Adipocyte (in vitro differentiated cells): ENCODE results near the gene TKT.

ENCODE experiments used
- DNase-seq: peaks from one replicate; pipeline ENCODE4 v3.0.0-alpha.2; 2015; ENCODE audit warnings: low read depth
- H3K27me3 ChIP-seq: replicated peaks from 2 replicates; pipeline ENCODE4 v1.7.0; 2013; ENCODE audit warnings: mild to moderate bottlenecking, low read length, moderate library complexity; ENCODE audit not compliant: control insufficient read depth, insufficient read depth
- H3K36me3 ChIP-seq: 2 replicates; pipeline ENCODE4 v1.7.0; 2013; ENCODE audit warnings: low read length, mild to moderate bottlenecking, moderate library complexity; ENCODE audit not compliant: control insufficient read depth, insufficient read depth, severe bottlenecking
- H3K4me1 ChIP-seq: 2 replicates; pipeline ENCODE4 v1.7.0; 2013; ENCODE audit warnings: mild to moderate bottlenecking, low read length, moderate library complexity; ENCODE audit not compliant: control insufficient read depth, insufficient read depth
- H3K4me3 ChIP-seq: 2 replicates; pipeline ENCODE4 v1.7.0; 2013; ENCODE audit warnings: mild to moderate bottlenecking, low read length, moderate library complexity
- H3K9ac ChIP-seq: 2 replicates; pipeline ENCODE4 v1.7.0; 2013; ENCODE audit warnings: mild to moderate bottlenecking, low read length, moderate library complexity
- H3K9me3 ChIP-seq: 2 replicates; pipeline ENCODE4 v1.7.0; 2013; ENCODE audit warnings: mild to moderate bottlenecking, low read length, moderate library complexity; ENCODE audit not compliant: control insufficient read depth

The TKT gene

DNA sequence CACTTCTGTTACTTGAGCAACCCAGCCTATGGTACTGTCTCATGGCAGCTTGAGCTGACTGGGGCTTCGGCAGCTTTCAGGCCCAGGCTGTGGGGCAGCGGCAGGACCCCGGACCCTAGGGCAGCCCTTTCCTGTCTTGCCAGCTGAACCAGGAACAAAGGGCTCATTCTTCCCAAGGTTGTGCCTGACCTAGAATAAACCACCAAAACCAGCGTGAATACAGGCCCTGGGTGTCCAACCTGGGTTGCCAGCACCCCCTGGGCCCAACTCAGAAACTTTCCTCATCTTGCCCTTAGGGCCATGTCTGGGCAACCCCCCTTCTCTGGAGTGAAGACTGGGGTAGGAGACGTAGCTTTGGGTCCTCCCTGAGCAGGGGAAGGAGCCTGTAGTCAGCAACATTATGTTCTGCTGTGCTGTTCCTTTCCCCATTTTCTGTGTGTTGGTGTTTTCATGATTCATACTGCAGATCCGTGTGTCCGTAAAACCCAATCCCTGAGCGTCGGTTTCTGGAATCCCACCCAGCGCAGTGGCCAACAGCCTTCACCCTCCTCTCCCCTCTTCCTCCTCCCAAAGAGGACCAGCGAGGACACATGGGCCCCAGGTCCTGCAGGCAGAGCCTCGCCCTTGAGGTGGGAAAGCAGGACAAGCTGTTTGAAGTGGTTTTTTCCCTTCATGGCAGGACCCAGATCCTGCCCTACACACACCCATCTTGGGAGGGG lies 33.5 kb downstream of the TKT start:
- H3K27me3 ChIP-seq: no peaks in the 10 kb centered on the region
- peaks cover 55% of the 10 kb centered on the region for H3K36me3 ChIP-seq
- H3K9ac ChIP-seq: no peak overlapping the region
- H3K9me3 ChIP-seq: no peaks in the 10 kb centered on the region
- DNase-seq: no peak
- H3K4me3 ChIP-seq: no peak overlapping the region
- H3K4me1 ChIP-seq: no peaks in the 10 kb centered on the region

DNA sequence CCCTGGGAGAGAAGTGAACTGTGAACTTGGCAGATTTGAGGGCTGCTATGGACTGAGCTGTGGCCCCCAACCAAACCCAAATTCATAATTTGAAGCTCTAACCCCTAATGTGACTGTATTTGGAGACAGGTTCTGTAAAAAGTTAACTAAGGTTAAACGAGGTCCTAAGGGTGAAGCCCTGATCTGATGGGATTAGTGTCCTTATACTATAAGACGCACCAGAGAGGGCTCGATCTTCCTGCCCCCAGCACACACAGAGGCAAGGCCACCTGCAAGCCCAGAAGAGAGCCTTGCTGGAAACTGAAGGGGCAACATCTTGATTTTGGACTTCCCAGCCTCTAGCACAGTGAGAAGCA lies 34.0 kb downstream of the TKT start:
- Histone ChIP-seq H3K4me1 (no peaks in the 10 kb centered on the region), H3K9ac (no peak overlapping the region), H3K36me3 (peaks cover 50% of the 10 kb centered on the region), H3K4me3 (no peak overlapping the region), H3K27me3 (no peaks in the 10 kb centered on the region), H3K9me3 (no peaks in the 10 kb centered on the region)
- DNase-seq: no peak

DNA sequence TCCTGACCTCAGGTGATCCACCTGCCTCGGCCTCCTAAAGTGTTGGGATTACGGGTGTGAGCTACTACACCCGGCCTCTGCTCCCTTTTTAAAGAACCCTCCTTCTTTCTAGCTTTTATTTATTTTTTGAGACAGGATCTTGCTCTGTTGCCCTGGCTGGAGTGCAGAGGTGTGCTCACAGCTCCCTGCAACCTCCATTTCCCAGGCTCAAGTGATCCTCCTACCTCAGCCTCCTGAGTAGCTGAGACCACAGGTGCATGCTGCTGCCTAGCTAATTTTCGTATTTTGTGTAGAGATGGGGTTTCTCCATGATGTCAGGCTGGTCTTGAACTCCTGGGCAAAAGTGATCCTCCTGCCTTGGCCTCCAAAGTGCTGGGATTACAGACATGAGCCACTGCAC lies 34.5 kb downstream of the TKT start:
- H3K4me3 ChIP-seq: no peak overlapping the region
- H3K27me3 ChIP-seq: no peaks in the 10 kb centered on the region
- H3K9ac ChIP-seq: no peak overlapping the region
- H3K4me1 ChIP-seq: no peaks in the 10 kb centered on the region
- no peaks in the 10 kb centered on the region for H3K9me3 ChIP-seq
- DNase-seq: no peak
- peaks cover 45% of the 10 kb centered on the region for H3K36me3 ChIP-seq

DNA sequence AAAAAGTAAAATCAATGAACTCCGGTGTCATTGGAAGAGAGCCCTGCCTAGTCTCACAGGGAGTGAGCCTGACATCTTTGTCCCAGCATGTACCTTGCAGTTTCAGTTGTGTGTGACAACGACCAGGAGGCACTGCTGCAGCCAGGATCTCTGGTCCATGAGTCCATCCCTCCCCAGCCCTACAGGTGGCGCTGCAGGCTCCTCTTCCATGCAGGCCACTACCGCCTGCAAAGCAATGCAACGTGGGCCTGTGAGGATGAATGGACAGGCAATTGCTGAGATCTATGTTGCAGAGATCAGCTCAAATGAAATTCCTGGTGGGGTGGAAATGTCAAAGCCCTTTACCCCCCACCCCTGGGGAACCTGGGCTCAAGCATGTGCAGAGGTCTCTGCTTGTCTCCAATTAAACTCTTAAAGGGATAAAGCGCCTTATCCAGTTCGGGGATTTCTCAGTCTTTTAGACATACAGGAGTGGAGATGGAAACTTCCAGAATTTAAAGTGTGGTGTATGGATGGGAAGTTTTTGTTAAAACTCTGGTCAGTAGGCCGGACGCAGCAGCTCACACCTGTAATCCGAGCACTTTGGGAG lies 35.8 kb downstream of the TKT start:
- H3K4me1 ChIP-seq: no peaks in the 10 kb centered on the region
- H3K9me3 ChIP-seq: no peaks in the 10 kb centered on the region
- peaks cover 31% of the 10 kb centered on the region for H3K36me3 ChIP-seq
- H3K9ac ChIP-seq: no peak overlapping the region
- no peaks in the 10 kb centered on the region for H3K27me3 ChIP-seq
- no peak overlapping the region for H3K4me3 ChIP-seq
- peak; percentile 92 for DNase-seq

DNA sequence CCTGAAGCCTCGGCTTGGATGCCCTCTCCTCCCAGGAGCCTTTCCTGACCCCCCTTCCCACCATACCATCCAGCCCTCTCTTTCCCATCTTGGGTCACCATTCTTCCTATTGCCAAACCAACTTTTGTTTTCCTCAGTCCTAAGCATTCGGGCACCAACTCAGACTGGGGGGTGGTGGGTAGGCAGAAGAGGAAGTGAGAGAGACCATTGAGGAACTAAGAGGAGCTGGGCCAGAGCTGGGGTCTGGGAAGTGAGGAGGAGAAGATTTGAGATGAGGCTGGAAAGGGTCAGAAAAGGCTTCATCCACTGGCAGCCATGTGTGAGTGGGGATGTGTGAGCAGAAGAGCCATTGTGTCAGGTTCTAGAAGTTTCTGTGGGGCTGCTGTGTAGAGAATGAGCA lies 37.7 kb downstream of the TKT start:
- Histone ChIP-seq H3K36me3 (peaks cover 13% of the 10 kb centered on the region), H3K9ac (no peak overlapping the region), H3K4me1 (no peaks in the 10 kb centered on the region), H3K27me3 (no peaks in the 10 kb centered on the region), H3K9me3 (no peaks in the 10 kb centered on the region), H3K4me3 (no peak overlapping the region)
- DNase-seq: no peak

DNA sequence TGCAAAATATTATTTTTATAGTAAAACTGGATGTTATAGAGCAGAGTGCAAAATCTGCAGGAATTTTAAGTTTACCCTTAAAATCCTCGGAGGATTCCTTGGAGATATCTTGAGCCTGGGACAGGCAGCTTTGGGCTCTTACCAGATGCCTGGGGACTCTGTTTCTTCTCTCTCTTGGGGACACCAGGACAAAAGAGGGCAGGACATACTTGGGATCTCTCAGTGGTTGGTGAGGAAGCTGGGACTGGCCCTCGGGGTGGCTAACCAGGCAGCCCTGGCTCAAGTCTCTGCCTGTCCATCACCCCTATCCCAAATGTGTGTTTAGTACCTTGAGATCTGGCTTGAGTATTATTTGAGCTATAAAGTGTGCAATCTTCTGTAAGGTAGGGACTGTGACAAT lies 38.6 kb downstream of the TKT start:
- H3K27me3 ChIP-seq: no peaks in the 10 kb centered on the region
- no peak for DNase-seq
- H3K4me3 ChIP-seq: no peak overlapping the region
- H3K4me1 ChIP-seq: no peaks in the 10 kb centered on the region
- H3K9ac ChIP-seq: no peak overlapping the region
- H3K36me3 ChIP-seq: peaks cover 3% of the 10 kb centered on the region
- H3K9me3 ChIP-seq: no peaks in the 10 kb centered on the region

DNA sequence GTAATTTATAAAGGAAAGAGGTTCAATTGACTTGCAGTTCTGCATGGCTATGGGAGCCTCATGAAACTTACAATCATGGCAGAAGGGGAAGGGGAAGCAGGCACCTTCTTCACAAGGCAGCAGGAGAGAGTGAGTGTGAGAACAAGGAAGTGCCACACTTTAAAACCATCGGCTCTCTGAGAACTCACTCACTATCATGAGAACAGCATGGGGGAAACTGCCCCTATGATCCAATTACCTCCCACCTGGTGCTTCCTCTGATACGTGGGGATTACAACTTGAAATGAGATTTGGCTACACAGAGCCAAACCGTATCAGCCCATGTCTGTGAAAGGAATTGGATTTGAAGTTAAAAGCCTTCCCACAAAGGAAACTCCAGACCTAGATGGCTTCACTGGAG lies 39.1 kb downstream of the TKT start:
- Histone ChIP-seq H3K4me3 (no peak overlapping the region), H3K9ac (no peak overlapping the region), H3K36me3 (no peaks in the 10 kb centered on the region), H3K4me1 (no peaks in the 10 kb centered on the region), H3K27me3 (no peaks in the 10 kb centered on the region), H3K9me3 (no peaks in the 10 kb centered on the region)
- no peak for DNase-seq

DNA sequence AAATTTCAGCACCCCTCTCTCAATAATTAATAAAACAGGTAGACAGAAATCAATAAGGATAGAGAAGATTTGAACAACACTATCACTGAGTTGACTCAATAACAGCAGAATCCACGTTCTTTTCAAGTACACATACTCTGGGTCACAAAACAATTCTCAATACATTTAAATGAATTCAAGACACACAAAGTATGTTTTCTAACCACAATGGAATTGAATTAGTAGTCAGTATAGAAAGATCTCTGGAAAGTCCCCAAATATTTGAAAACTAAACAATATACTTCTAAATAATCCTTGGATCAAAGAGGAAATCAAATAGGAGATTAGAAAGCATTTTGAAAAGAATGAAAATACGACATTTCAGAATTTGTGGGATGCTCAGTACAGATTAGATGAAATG lies 40.0 kb downstream of the TKT start:
- Histone ChIP-seq H3K27me3 (no peaks in the 10 kb centered on the region), H3K4me3 (no peak overlapping the region), H3K9me3 (no peaks in the 10 kb centered on the region), H3K36me3 (no peaks in the 10 kb centered on the region), H3K4me1 (no peaks in the 10 kb centered on the region), H3K9ac (no peak overlapping the region)
- DNase-seq: peak; percentile 69

DNA sequence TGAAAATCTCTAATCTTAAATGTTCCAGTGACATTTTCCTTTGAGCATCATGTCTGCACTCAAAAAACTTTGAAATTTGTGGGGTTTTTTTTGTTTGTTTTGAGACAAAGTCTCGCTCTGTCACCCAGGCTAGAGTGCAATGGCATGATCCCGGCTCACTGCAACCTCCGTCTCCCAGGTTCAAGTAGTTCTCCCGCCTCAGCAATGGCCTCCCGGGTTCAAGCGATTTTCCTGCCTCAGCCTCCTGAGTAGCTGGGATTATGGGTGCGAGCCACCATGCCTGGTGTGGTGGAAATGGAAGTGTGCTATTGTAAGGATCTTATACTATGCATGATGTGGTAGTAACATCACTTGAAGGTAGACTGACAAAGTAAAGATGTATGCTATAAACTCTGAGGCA lies 42.5 kb downstream of the TKT start:
- Histone ChIP-seq H3K4me3 (no peak overlapping the region), H3K9me3 (peaks cover 10% of the 10 kb centered on the region), H3K9ac (no peak overlapping the region), H3K4me1 (no peaks in the 10 kb centered on the region), H3K36me3 (no peaks in the 10 kb centered on the region), H3K27me3 (no peaks in the 10 kb centered on the region)
- no peak for DNase-seq

DNA sequence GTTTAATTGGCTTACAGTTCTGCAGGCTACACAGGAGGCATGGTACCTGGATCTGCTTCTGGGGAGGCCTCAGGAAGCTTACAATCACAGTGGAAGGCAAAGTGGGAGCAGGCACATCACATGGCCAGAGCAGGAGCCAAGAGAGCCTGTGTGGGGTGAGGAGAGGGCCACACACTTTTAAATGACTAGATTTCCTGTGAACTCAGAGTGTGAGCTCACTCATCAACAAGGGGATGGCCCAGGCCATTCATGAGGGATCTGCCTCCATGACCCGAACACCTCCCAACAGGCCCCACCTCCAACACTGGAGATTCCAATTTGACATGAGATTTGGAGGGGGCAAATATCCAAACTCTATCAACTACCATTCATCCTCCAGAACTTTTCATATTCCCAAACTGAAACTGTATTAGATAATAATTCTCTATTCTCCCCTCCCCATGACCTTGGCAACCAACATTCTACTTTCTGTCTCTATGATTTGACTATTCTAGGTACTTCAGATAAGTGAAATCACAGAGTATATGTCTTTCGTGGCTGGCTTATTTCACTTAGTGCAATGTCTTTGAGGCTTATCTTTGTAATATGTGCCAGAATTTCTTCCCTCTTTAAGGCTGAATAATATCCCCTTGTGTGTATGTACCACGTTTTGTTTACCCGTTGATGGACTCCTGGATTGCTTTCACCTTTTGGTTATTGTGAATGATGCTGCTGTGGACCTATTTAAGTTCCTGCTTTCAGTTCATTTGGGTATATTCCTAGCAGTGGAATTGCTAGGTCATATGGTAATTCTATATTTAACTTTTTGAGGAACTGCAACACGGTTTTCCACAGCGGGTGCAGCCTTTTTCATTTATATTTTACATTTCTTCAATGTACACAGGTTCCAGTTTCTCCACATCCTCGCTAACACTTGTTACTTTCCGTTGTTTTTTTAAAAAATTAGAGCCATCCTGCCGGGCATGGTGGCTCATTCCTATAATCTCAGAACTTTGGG lies 43.8 kb downstream of the TKT start:
- Histone ChIP-seq H3K9me3 (peaks cover 10% of the 10 kb centered on the region), H3K9ac (no peak overlapping the region)

DNA sequence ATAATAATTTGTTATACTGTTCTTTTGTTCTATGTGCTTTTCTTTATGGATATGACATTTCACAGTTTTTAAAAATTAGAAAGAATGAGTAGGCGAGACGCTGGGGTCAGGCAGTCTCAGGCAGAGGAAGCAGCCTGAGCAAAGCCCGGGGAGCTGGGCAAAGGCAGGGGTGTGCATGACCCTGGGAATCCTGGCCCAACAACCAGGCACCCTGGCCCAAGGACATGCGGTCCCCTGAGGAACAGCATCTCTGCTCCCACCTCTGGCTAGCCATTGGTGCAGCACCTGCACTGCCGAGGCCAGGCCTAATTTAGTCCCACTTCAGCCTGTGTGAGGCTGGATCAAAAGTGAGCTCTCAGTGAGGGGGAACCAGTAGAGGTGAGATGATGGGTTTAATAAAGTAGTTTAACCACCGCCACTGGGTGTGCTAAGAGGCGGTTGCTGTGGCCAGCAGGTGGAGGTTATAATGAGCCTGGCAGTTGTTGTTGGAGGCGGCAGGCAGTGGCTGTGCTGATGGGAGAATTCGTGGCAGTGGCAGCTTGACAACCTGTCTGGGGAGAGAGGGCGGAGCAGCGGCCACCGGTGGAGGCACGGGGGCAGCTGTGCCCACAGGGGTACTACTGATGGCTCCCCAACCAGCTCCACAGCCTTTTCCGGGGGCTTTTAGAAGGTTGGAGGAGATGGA lies 53.3 kb downstream of the TKT start:
- Histone ChIP-seq H3K27me3 (no peaks in the 10 kb centered on the region), H3K36me3 (no peaks in the 10 kb centered on the region), H3K4me1 (no peaks in the 10 kb centered on the region), H3K4me3 (no peak overlapping the region), H3K9me3 (no peaks in the 10 kb centered on the region), H3K9ac (no peak overlapping the region)
- no peak for DNase-seq

More for the DNA sequence above, 43.8 kb downstream of the TKT start:
- no peaks in the 10 kb centered on the region for H3K27me3 ChIP-seq
- H3K4me3 ChIP-seq: no peak overlapping the region
- no peaks in the 10 kb centered on the region for H3K36me3 ChIP-seq
- H3K4me1 ChIP-seq: no peaks in the 10 kb centered on the region
- no peak for DNase-seq
